Mucosa of gallbladder (tissue), 1 donor: ENCODE data around the gene STXBP3. TPM values are rescaled to one million over a fixed set of nuclear protein-coding genes. Genes with fewer than 3 reads are reported as not detected.
A peak's percentile ranks its signal among the peaks of the same experiment; 100 is the strongest.

Experiments used
- DNase-seq: peaks from one replicate; pipeline ENCODE4 v3.0.0-alpha.2; 2020; ENCODE audit warnings: low spot score
- total RNA-seq: library from RNA; stranded (reverse); gene quantifications from one replicate; pipeline ENCODE4 v1.2.1, GENCODE V29; 2021
- donor health status: DM: no; HTN: no; CAD: no.

The STXBP3 gene
- total RNA-seq, 1 donor from 2014 or later = 73.8 TPM

DNA sequence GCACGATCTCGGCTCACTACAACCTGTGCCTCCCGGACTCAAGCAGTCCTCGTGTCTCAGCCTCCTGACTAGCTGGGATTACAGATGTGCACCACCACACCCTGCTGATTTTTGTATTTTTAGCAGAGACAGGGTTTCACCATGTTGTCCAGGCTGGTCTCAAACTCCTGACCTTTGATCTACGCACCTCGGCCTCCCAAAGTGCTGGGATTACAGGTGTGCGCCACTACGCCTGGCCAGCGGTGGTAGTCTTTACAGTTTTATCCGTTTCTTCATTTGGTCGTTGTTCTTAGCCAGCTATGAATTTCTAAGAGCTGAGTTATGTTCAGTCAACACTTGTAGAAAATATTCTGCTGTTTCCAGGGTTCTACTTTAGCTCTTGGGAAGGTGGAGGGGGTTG, 57.1 kb downstream of the STXBP3 start:
- no peak for DNase-seq

DNA sequence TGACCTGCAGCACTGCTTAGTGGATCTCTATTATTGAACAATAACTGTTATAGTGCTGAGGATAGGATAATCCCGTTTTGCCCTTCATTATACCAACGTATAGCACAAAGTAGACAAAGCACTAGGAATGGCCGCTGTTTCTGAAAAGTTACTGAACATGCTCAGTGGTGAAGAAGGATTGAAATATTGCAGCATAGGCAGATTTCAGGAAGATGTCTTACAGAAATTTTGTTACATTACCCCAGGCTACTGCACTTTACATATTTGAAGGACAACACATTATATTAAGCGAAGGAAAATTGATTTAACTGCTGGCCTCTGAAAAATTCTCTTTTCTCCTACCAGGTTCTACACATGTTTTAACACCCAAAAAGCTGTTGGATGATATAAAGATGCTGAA, 62.0 kb downstream of the STXBP3 start:
- DNase-seq = no peak

DNA sequence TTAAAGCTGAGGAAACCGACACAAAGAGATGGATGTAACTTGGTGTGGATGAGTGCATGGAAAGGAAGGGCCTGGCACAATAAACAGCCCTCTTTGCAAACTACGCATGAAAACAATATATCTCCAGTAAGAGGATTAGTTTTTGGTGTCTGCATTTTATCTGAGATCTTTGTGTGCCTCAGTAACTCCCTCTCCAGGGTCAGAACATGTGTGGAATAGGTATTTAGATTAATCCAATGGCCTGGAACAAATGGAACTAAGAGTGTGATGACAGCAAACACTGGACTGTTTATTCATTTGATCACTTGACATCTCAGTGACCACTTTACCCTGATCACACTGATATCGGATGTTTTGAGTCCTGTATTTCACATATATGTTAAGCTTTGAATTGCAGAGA, 65.1 kb downstream of the STXBP3 start:
- no peak for DNase-seq

DNA sequence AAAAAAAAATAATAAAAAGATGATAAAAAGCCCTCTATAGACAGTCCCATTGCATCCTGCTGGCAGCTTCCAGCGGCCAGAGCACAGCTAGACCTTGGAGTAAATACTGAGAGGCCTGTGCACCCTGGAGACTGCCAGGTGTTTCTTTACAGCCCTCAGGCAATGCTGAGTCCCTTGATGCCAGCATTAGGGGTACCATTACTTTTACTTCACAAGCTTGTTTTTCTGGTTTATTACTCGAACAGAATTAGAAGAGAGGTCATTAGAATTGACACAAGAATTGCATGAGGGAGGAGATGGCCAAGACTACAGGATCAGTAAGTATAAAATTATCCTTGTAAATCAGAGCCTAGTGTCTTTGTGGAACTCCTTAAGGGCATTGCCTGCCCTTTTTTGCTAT, 66.9 kb downstream of the STXBP3 start:
- DNase-seq = no peak

DNA sequence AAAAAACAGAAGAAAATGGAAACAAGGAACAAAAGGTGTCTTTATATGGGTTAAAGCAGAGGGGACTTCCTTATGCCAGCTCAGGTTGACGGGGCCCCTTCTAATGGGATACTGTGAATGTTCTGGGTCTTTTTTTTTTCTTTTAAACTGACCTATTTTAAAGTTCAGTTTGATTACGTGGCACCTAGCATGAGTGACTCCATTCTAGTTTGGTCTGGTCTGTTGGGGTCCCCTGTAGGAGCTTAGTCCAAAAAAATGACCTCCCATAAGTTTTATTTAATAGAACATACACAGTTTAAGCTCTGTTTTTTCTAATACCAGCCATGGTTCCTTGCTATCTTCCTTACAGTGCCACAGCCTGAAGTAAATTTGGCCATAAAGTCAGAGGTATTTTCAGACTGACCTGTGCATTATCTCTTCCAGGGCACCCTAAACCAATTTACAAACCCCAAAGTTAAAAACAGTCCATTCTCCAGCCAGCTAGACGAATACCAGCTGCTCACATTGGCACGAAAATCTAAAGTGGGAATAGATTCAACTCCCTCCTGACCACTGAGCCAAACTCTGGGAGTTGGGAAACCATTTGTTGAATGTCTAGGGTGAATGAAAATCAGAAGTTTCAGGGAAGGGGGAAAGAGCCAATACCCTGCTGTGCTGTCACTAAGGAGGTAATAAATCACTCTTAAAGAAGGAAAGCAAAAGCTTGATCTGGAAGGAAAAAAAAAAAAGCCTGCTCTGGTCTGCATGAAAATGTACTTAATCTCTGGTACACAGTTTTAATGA, 68.1 kb downstream of the STXBP3 start:
- DNase-seq = no peak

DNA sequence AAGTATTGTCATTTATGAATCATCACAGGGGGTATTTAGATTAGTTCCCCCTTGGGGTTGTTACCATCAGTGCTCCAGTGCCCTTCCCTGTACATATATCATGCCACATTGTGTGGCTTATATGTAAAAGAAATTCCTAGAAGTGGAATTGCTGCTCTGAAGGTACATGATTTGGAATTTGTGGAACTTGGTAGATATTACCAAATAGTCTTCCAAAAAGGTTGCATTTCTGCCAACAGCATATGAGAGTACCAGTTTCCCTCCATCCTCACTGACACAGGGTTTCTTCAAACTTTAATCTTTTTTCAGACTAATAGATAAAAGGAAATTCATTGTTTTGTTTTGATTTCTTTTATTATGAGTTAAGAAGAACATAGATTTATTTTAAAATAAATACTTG, 69.1 kb downstream of the STXBP3 start:
- no peak for DNase-seq

DNA sequence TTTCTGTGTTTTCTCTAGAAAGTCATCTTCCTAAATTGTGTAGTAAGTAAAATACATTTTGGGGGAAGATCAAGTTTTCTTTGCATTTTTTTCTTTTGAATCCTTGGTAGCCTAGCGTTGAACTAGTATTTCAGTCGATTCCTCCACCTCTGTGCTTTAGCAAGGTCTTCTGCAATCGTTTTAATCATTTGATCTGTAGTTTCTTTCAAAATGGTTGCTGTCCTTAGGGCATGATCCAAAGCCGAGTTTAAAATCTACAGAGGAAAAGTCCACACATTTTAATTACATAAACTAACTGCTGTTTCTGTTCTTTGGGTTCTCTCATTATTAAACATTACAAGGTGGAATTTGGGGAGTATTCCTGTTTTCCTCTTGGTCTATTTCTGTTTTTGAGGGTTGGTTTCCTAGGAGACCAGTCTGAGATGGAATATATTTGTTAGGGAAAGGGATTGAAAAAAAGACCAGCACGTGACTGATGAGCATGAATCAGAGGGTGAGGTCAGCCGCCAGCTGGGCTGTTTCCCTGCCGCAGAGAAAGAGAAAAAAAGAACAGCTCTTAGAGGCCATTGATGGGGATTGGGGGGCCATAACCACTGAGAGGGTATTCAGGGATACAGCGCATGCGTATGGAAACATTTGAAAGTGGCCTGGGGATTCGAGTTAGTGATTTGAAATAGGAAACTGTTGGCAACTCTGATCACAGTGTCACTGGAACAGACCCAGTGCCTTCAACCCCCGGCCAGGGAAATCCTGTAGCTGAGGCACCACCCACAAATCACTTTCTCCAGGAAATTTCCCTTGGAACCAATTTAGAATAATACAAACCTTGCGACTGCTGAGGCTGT, 69.8 kb downstream of the STXBP3 start:
- DNase-seq = peak; percentile 67

DNA sequence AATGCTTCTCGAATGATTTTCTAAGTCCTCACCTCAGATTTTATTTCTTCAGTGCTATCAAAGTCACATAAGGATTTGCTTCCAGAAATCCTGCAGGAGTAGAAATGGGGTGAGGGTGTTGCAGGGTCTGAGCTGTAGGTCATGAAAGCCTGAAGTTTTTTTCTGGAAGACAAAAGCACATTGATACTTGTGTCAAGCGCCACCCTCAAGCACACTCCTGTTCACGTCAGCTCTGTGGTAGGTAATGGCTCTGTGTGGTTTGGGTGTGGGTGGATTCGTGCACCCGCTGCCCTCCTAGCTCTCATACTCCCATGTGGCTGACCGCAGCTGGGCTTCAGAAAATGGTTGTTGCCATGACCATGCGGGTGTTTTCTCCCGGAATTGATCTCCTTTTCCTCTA, 70.5 kb downstream of the STXBP3 start:
- DNase-seq = no peak

DNA sequence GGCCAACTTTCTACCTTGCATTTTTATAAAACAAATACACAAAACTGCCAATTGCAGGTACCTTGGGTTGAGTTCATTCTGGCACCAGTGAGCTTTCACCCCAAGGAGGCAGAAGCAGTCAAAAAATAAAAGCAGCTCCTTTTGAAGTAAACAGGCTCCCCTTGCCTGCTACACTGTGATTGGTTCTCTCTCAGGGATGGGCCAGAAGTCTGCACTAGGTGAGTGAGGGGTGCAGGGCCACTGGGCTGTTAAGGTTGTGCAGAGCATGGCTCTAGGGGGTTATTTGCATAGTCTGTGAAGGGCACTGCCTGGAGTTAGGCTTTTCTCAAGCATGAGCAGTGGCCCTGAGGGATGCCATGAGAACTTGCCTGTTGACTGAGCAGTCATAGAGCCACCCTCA, 71.3 kb downstream of the STXBP3 start:
- DNase-seq = no peak

DNA sequence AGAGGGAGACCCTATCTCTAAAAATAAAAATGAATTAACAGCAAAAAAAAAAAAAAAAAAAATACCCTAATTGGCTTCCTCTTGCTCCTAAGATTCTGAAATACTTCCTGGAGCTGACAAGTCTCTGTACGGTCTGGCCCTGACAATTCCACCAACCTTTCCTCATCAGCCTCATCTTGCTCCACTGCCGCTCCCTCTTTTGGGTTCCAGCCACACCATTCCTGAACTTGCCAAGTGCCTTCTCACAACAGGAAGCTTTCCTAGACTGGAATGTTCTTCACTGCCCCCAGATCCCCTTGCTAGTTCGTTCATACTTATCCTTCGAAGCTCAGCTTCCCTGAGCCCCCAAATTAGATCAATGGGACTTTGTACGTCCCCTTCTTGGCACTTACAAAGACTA, 73.4 kb downstream of the STXBP3 start:
- DNase-seq = no peak

DNA sequence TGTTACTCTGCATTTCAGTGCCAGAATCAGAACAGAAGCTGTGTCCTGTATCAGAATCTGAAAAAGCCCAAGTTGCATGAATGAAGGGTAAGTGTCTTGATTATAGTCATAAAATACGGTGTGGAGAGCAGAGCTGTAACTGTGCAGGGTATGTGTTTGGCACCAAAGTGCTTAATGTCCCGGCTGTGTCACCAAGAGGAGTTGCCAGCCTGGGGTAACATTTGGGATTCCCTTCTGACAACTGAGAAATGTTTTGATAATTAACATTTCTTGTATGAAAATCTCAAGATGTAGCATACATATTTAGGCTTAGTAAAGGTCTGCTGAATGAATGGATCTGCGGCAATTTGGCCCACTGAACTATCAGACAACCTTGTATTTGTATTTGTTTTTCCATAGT, 77.2 kb downstream of the STXBP3 start:
- DNase-seq = no peak

DNA sequence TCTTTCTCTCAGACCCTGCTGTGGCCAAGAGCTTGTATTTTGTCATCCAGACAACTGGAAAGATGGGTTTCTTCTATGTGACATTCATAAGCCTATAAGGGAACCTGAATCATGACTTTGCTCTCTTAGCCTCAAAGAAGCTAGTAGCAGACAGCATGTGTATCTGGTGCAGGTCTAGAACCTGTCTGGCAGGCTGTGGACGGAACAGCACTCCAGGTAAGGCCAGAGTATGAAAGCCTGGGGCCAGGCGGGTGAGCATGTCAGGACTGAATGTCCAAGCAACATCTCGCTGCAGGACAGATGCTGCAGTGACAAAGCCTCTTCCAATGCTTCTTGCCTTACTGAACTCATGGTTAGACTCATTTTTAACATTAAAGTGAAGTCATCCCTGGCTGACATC, 77.6 kb downstream of the STXBP3 start:
- no peak for DNase-seq

DNA sequence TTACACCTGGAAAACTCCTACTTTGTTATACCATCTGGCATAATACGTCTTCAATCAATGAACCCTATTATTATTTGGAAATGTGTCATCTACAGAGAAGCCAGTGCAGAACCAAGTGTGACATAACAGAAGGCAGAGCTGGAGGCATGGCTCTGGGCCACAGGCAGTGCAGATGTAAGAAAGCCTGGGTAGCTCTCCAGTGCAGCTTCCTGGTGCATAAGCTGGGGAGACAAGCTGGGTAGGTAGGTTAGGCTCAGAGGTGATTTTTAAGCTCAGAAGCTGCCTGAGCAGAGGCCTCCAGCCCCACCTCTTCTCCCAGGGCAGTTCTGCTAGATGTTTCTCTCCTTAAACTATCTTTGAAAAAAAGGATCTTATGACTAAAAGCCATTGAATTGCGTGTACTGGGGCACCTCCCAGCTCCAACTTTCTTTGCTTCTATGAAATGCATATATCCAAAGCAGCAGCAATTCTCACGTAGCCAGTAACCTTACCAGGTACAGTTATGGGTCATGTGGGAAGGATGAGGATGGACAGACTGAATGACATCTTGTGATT, 79.7 kb downstream of the STXBP3 start:
- no peak for DNase-seq

DNA sequence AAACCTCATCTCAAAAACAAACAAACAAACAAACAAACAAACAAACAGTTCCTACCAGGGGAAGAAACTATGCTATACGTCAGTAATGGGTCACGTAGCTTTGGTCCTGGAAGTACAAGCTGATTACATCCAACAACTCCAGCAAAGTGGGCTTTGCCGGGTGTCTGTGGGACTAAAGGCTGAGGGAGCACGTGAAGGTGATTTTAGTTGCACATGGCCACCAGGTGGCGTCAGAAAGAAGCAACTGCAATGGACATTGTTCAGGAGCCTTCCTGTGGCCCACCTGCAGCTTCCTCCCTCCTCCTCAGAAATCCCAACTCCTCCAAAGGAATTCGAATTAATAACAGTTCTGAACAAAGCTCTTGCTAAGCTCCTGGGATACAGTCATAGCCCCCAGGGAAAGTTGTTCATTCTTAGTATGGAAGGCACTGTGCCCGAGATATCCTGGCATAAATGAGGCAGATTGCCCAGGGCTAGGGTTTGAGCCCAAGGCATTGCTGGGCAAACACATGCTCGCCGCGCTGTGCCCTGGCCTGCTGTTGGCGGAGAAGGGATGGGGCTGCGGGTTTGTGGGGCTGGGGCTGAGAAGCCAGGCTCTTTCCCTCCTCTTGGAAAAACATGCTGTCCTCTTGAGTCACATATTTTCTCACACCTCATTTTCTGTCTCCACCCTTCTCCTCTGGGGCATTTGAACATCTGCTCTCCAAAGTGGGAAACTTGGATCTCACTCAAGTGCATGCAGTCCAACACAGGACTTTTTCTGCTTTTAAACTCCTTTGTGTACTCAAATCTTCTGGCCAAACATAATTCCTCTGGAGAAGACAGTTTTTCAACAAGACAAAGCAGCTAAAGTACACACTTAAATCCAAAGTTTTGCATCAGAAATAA, 81.8 kb downstream of the STXBP3 start:
- peak; percentile 70 for DNase-seq

DNA sequence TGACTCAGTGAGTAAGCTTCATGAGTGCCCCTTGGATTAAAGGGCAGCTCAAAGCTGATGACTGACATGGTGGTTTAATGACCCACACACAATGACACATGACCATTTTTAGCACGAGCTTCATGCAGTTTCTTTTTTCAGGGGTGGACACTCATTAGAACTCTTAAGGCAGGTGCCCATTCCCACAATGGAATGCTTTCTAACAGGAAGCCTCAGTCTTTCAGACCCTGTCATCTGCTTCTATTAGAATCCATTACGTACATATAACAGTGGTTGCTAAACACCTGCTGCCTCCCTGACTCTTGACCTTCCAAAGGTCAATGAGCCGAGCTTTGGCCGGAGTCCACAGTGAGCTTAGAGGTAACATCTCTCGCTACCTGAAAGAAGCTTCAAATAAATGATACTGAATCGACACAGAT, 83.0 kb downstream of the STXBP3 start:
- DNase-seq = no peak

DNA sequence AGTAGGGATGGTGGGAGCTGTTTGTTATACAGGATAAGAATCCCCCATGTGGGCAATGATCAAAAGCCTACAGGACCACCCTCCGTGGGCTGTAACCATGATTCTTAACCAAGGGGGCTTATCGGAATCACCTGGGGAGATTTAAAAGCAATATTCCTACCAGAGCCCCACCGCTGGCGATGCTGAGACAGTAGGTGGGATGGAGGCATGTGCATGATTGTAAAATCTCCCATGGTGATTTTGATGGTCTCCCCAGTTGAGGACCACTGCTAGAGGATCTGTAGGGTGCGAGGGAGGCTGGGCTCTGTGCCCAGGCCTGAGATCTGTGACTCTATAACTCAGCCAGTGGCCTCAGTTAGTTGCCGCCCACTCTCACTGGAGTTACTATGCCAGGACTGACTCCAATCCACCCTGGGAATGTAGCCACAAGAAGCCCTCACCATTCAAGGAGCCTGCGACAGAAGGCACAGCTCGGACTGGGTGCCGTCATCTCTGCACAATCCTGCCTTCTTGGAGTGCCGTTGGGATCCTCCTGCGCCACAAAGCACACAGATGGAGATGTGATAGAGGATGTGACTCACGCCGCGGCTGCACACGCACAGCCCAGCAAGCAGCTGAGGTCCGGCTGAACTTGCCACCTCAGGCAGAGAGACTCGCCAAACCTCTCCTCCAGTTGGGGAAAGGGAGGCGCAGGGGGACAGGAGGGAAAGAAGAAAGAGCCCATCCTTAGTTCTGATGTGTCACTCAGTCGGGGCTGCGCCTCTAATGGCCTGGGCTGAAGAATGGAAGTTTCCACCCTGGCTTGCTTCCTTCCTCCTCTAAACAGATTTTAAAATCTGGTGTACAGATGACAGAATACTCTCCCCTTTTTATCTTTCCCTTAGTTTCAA, 83.9 kb downstream of the STXBP3 start:
- DNase-seq = peak; percentile 41

DNA sequence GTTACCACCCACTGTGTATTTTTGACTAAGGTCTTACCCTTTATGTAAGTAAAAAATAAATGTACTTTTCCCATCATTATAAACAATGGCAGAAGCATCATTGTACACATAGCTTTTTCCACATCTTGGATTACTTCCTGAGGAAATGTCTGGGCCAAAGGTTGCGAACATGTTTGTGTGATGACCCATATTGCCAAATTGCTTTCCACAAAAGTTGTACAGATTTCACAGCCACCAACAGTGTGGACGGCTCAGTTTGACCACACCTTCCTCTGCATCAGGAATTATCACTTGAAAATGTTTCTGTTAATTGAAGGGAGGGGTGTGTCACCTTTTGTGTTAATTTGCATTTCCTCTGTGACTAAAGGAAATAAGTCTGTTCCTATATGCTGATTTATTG, 84.8 kb downstream of the STXBP3 start:
- no peak for DNase-seq

DNA sequence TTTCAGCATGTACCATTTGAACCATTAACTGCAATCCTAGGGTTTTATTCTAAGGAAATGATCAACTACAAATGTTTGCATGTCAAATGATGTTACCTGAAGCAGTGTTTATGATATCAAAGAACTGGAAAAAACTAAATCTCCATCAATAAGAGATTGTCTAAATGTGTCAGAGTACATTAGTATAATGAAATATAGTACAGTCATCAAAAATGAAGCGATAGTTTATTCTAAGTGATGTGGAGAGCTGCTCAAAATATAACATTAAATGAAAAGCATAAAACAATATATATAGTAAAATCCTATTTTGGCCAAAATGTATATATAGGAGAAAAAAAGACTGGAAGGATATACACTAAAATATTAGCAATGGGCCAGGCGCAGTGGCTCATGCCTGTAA, 86.5 kb downstream of the STXBP3 start:
- no peak for DNase-seq

DNA sequence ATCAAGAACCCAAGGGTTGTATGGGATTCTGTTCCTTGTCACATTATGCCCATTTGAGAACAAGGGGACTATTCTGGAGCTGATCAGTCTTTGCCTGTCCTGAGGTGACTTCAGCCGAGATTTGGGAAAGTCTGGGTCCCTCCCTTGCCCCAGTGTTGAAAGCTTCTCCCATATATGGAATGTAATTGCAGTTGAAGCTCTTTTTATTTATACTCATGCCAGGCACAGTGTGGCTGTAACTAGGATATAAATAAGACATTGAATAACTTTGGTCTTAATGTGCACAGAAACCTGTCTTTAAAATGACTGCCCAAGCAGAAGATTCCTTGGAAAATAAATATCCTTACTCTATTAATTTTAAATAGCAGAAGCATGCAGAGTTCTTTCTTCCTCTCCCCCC, 95.2 kb downstream of the STXBP3 start:
- no peak for DNase-seq

DNA sequence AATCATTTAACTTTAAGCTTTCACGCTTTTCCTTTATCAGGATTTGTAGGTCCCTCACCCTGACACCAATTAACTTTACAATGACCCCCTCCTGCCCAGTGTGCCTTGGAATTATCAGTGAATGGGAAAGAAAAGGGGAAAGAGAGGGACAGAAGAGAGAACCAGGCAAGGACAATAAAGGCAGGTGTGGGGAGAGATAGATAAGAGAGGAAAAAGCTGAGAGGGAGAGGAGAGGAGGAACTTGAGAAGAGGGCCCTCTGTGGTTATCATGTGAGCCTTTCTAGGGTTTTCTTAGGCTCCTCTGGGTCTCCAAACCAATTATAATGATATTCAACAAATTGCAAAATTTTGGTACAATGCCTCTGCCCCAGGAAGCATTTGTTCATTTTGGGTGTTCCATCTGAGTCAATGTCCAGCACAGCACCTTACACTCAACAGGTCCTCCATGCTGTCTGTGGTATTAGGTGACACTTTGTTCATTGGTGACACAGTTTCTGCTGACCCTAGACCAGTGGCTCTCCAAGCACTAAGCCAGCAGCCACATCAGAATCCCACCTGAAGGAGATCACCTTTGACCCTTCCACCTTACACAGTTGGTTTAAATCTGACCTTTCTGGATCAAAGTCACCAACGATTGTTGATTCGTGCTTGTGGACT, 96.2 kb downstream of the STXBP3 start:
- no peak for DNase-seq
